ENCODE data around the gene KAT6B. TPM values are rescaled to one million over a fixed set of nuclear protein-coding genes. Genes with fewer than 3 reads are reported as not detected.
"Not testable (repeated sequence)": the region's sequence is repeated elsewhere in the genome, so short reads cannot be mapped to it uniquely, and the experiment has no call there.

Gene KAT6B
- polyA plus RNA-seq, 1 donor from 2014 or later: 11.5 TPM

DNA sequence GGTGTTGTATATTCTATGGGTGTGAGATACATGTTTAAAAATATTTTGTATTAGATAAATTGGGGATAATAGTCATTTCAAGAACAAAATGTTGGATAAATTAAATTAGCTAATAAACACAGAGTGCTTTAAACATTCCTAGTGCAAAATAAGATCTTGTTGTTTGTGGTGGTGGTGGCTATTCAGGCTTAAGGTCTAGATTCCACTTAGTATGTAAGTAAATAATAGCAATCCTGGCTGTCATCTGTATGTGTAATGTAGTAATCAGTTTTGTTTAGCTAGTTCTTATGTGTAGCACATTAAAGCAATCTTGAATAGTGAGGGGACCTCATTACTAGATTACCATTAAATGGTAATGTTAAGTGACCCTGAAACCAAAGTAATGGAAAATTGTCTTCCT, 48.7 kb downstream of the KAT6B start:
- no peak overlapping the region for H3K4me2 ChIP-seq (ENCODE audit: low read length)
- H3K4me3 ChIP-seq (ENCODE audit: low read length): no peak overlapping the region
- H3K27me3 ChIP-seq (ENCODE audit: insufficient read depth, low read depth, low read length): no peaks in the 10 kb centered on the region
- H3K27ac ChIP-seq (ENCODE audit: low read length): no peak overlapping the region
- no peaks in the 10 kb centered on the region for H3K9me3 ChIP-seq (ENCODE audit: low read length)
- TF ChIP-seq, protein P1, sequence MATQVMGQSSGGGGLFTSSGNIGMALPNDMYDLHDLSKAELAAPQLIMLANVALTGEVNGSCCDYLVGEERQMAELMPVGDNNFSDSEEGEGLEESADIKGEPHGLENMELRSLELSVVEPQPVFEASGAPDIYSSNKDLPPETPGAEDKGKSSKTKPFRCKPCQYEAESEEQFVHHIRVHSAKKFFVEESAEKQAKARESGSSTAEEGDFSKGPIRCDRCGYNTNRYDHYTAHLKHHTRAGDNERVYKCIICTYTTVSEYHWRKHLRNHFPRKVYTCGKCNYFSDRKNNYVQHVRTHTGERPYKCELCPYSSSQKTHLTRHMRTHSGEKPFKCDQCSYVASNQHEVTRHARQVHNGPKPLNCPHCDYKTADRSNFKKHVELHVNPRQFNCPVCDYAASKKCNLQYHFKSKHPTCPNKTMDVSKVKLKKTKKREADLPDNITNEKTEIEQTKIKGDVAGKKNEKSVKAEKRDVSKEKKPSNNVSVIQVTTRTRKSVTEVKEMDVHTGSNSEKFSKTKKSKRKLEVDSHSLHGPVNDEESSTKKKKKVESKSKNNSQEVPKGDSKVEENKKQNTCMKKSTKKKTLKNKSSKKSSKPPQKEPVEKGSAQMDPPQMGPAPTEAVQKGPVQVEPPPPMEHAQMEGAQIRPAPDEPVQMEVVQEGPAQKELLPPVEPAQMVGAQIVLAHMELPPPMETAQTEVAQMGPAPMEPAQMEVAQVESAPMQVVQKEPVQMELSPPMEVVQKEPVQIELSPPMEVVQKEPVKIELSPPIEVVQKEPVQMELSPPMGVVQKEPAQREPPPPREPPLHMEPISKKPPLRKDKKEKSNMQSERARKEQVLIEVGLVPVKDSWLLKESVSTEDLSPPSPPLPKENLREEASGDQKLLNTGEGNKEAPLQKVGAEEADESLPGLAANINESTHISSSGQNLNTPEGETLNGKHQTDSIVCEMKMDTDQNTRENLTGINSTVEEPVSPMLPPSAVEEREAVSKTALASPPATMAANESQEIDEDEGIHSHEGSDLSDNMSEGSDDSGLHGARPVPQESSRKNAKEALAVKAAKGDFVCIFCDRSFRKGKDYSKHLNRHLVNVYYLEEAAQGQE (IDR thresholded peaks at IDR 0.05; ENCODE audit: borderline replicate concordance): no peak
- TF ChIP-seq RAD21 (conservative IDR thresholded peaks at IDR 0.05): no peak
- TF ChIP-seq CTCF (IDR thresholded peaks at IDR 0.05; ENCODE audit: poor library complexity, severe bottlenecking): no peak
- no peak for TF ChIP-seq EP300 (conservative IDR thresholded peaks at IDR 0.05; ENCODE audit: poor library complexity, severe bottlenecking)
- TF ChIP-seq TAF1 (IDR thresholded peaks at IDR 0.05; ENCODE audit: low read depth): no peak
- TF ChIP-seq EZH2 (IDR thresholded peaks at IDR 0.05; ENCODE audit: borderline replicate concordance, insufficient read depth, low read length, poor library complexity, severe bottlenecking): no peak
- no peak for TF ChIP-seq MXI1 (conservative IDR thresholded peaks at IDR 0.05; ENCODE audit: poor library complexity, severe bottlenecking)
- TF ChIP-seq SMC3 (conservative IDR thresholded peaks at IDR 0.05; ENCODE audit: poor library complexity): no peak
- TF ChIP-seq POLR2AphosphoS5 (IDR thresholded peaks at IDR 0.05): no peak
- no peaks in the 10 kb centered on the region for H3K36me3 ChIP-seq (ENCODE audit: insufficient read depth, low read length)
- H3F3A ChIP-seq (ENCODE audit: insufficient read depth, low read length, poor library complexity, severe bottlenecking): no peaks in the 10 kb centered on the region
- no peak overlapping the region for H3K9ac ChIP-seq (ENCODE audit: low read length)
- H4K20me1 ChIP-seq (ENCODE audit: insufficient read depth): no peaks in the 10 kb centered on the region
- no peak overlapping the region for H2AFZ ChIP-seq (ENCODE audit: low read depth, low read length)
- peaks cover 34% of the 10 kb centered on the region for H3K79me2 ChIP-seq (replicated peaks; ENCODE audit: insufficient read depth, low read length)
- no peaks in the 10 kb centered on the region for H3K9me2 ChIP-seq (ENCODE audit: insufficient read depth, low read length)

- Histone ChIP-seq H3K9me2 (ENCODE audit: insufficient read depth, low read length) (no peaks in the 10 kb centered on the region), H3K27ac (ENCODE audit: low read length) (no peak overlapping the region), H3K4me2 (ENCODE audit: low read length) (peak overlapping the region; percentile 28), H3F3A (ENCODE audit: insufficient read depth, low read length, poor library complexity, severe bottlenecking) (no peaks in the 10 kb centered on the region), H2AFZ (ENCODE audit: low read depth, low read length) (no peak overlapping the region), H3K4me3 (ENCODE audit: low read length) (peak overlapping the region; percentile 19), H4K20me1 (ENCODE audit: insufficient read depth) (no peaks in the 10 kb centered on the region), H3K79me2 (replicated peaks; ENCODE audit: insufficient read depth, low read length) (peaks cover 35% of the 10 kb centered on the region), H3K9me3 (ENCODE audit: low read length) (no peaks in the 10 kb centered on the region), H3K9ac (ENCODE audit: low read length) (no peak overlapping the region), H3K27me3 (ENCODE audit: insufficient read depth, low read depth, low read length) (no peaks in the 10 kb centered on the region), H3K36me3 (ENCODE audit: insufficient read depth, low read length) (no peaks in the 10 kb centered on the region)
- no peak for TF ChIP-seq SMC3 (conservative IDR thresholded peaks at IDR 0.05; ENCODE audit: poor library complexity)
These were observed 49.6 kb downstream of the KAT6B start for GRCh38 chr10:74875966-74876365.

DNA sequence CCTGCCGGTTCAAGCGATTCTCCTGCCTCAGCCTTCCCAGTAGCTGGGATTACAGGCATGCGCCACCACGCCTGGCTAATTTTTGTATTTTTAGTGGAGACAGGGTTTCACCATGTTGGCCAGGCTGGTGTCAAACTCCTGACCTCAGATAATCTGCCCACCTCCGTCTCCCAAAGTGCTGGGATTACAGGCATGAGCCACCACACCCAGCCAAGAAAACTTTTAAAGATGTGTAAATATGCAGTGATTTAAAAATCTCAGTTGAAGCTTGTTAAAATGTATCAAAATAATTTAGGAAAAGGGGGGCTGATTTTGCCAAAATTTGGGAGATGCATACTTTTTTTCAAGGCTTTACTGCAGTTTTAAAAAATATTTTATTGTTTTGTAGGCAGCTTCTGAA, 50.7 kb downstream of the KAT6B start:
- not testable (repeated sequence) for H3K27ac ChIP-seq (ENCODE audit: low read length); H2AFZ ChIP-seq (ENCODE audit: low read depth, low read length); H3K4me3 ChIP-seq (ENCODE audit: low read length); H3K36me3 ChIP-seq (ENCODE audit: insufficient read depth, low read length); H3K27me3 ChIP-seq (ENCODE audit: insufficient read depth, low read depth, low read length); H3K4me2 ChIP-seq (ENCODE audit: low read length); H3F3A ChIP-seq (ENCODE audit: insufficient read depth, low read length, poor library complexity, severe bottlenecking); H4K20me1 ChIP-seq (ENCODE audit: insufficient read depth); H3K9me2 ChIP-seq (ENCODE audit: insufficient read depth, low read length); H3K9me3 ChIP-seq (ENCODE audit: low read length); H3K9ac ChIP-seq (ENCODE audit: low read length)
- peaks cover 43% of the 10 kb centered on the region for H3K79me2 ChIP-seq (replicated peaks; ENCODE audit: insufficient read depth, low read length)
